ENCODE data around the gene COPG1. TPM values are rescaled to one million over a fixed set of nuclear protein-coding genes. Genes with fewer than 3 reads are reported as not detected.

COPG1 gene
- total and polyA plus RNA-seq, 2 of the 13 experiments (the other 11 are each of a cell fraction or from before 2014, with no cell fraction given) = 98.6 to 166 TPM

- TF ChIP-seq NFAT5 (CRISPR knock-in tag; IDR thresholded peaks at IDR 0.05) (no peak), ZBTB40 (IDR thresholded peaks at IDR 0.05) (no peak), ZBTB40 (CRISPR knock-in tag; IDR thresholded peaks at IDR 0.05) (no peak), ZNF121 (CRISPR knock-in tag; IDR thresholded peaks at IDR 0.05) (no peak)
Measured at GRCh38 chr3:129314386-129315222, 65.2 kb downstream of the COPG1 start (continued).
